Neural cell (in vitro differentiated cells): Measurements from ENCODE around the gene TRIM44. TPM values are rescaled to one million over a fixed set of nuclear protein-coding genes. Genes with fewer than 3 reads are reported as not detected.

Source experiments
- H2AFZ ChIP-seq: fragments of 200-600, 300-800 bp; sonication (generic), shearing (Covaris generic); 2 replicates; pipeline ENCODE4 v1.6.0; 2014; ENCODE audit warnings: low read depth, mild to moderate bottlenecking, antibody characterized with exemption, low read length, moderate library complexity
- H3F3A ChIP-seq: fragments of 200-600 bp; shearing (Covaris generic); 2 replicates; pipeline ENCODE4 v1.6.1; 2016; ENCODE audit warnings: mild to moderate bottlenecking, moderate library complexity, mixed read lengths, antibody characterized with exemption, low read length; ENCODE audit not compliant: insufficient read depth, poor library complexity, severe bottlenecking
- H3K27ac ChIP-seq: fragments of 200-600, 300-800 bp; sonication (generic), shearing (Covaris generic); 2 replicates; pipeline ENCODE4 v1.5.1; 2014; ENCODE audit warnings: mild to moderate bottlenecking, low read length, moderate library complexity
- H3K27me3 ChIP-seq: fragments of 300-800, 200-600 bp; sonication (generic), shearing (Covaris generic); 2 replicates; pipeline ENCODE4 v1.6.0; 2014; ENCODE audit warnings: mild to moderate bottlenecking, low read depth, low read length, moderate library complexity; ENCODE audit not compliant: insufficient read depth
- H3K36me3 ChIP-seq: fragments of 300-800, 200-600 bp; sonication (generic), shearing (Covaris generic); 2 replicates; pipeline ENCODE4 v1.5.1; 2014; ENCODE audit warnings: mild to moderate bottlenecking, antibody characterized with exemption, low read length, moderate library complexity; ENCODE audit not compliant: insufficient read depth
- H3K4me2 ChIP-seq: fragments of 300-800, 200-600 bp; sonication (generic), shearing (Covaris generic); 2 replicates; pipeline ENCODE4 v1.6.0; 2014; ENCODE audit warnings: mild to moderate bottlenecking, low read length
- H3K4me3 ChIP-seq: fragments of 300-800, 200-600 bp; sonication (generic), shearing (Covaris generic); 2 replicates; pipeline ENCODE4 v1.5.1; 2014; ENCODE audit warnings: mild to moderate bottlenecking, low read length, moderate library complexity
- H3K79me2 ChIP-seq: fragments of 200-600 bp; shearing (Covaris generic); replicated peaks from 2 replicates; pipeline ENCODE4 v1.6.0; 2014; ENCODE audit warnings: mild to moderate bottlenecking, low read length, moderate library complexity; ENCODE audit not compliant: insufficient read depth
- H3K9ac ChIP-seq: fragments of 300-800, 200-600 bp; sonication (generic), shearing (Covaris generic); 2 replicates; pipeline ENCODE4 v1.6.1; 2016; ENCODE audit warnings: mild to moderate bottlenecking, low read length, mixed read lengths
- H3K9me2 ChIP-seq: fragments of 200-600 bp; shearing (Covaris generic); 2 replicates; pipeline ENCODE4 v1.6.1; 2016; ENCODE audit warnings: mild to moderate bottlenecking, low read length, mixed read lengths; ENCODE audit not compliant: insufficient read depth
- H3K9me3 ChIP-seq: fragments of 200-600, 300-800 bp; sonication (generic), shearing (Covaris generic); 2 replicates; pipeline ENCODE4 v1.6.1; 2016; ENCODE audit warnings: mild to moderate bottlenecking, mixed run types, low read length, moderate library complexity, mixed read lengths
- H4K20me1 ChIP-seq: fragments of 200-600 bp; shearing (Covaris generic); 2 replicates; pipeline ENCODE4 v1.6.1; 2016; ENCODE audit warnings: mild to moderate bottlenecking, mixed run types; ENCODE audit not compliant: insufficient read depth
- EP300 ChIP-seq: fragments of 450-650 bp; conservative IDR thresholded peaks from 2 replicates; pipeline ENCODE4 v1.6.1; 2014; ENCODE audit warnings: antibody characterized with exemption, mild to moderate bottlenecking, moderate library complexity; ENCODE audit not compliant: poor library complexity, severe bottlenecking
- EZH2 ChIP-seq: fragments of 200-600, 300-800 bp; shearing (Covaris generic), sonication (generic); IDR thresholded peaks from 2 replicates; pipeline ENCODE4 v1.6.1; 2014; ENCODE audit warnings: antibody characterized with exemption, low read length, borderline replicate concordance, mild to moderate bottlenecking; ENCODE audit not compliant: insufficient read depth, poor library complexity, severe bottlenecking
- MXI1 ChIP-seq: fragments of 450-650 bp; conservative IDR thresholded peaks from 2 replicates; pipeline ENCODE4 v1.6.1; 2014; ENCODE audit warnings: antibody characterized with exemption, mild to moderate bottlenecking; ENCODE audit not compliant: poor library complexity, severe bottlenecking
- POLR2AphosphoS5 ChIP-seq: IDR thresholded peaks from 2 replicates; pipeline ENCODE4 v1.6.1; 2012
- RAD21 ChIP-seq: fragments of 450-650 bp; conservative IDR thresholded peaks from 2 replicates; pipeline ENCODE4 v1.6.1; 2014; ENCODE audit warnings: antibody characterized with exemption, mild to moderate bottlenecking, moderate library complexity
- SMC3 ChIP-seq: fragments of 450-650 bp; conservative IDR thresholded peaks from 2 replicates; pipeline ENCODE4 v1.6.1; 2014; ENCODE audit warnings: antibody characterized with exemption, mild to moderate bottlenecking, moderate library complexity; ENCODE audit not compliant: poor library complexity
- TAF1 ChIP-seq: IDR thresholded peaks from 2 replicates; pipeline ENCODE4 v1.6.1; 2012; ENCODE audit warnings: low read depth
- polyA plus RNA-seq: library from polyadenylated mRNA; depleted of rRNA; stranded (reverse); fragments of >200 nt; gene quantifications from 2 replicates; pipeline ENCODE4 v1.2.3, GENCODE V29; 2014
- TF ChIP-seq, protein P1 (sequence below): IDR thresholded peaks from 2 replicates; pipeline ENCODE4 v1.6.1; 2012; ENCODE audit warnings: borderline replicate concordance
- TF ChIP-seq, protein P2 (sequence below): fragments of 450-650 bp; IDR thresholded peaks from 2 replicates; pipeline ENCODE4 v1.5.1; 2014; ENCODE audit warnings: antibody characterized with exemption, mild to moderate bottlenecking, moderate library complexity; ENCODE audit not compliant: poor library complexity, severe bottlenecking

Gene TRIM44
- polyA plus RNA-seq, 1 donor from 2014 or later = 14.9 TPM

- Histone ChIP-seq H3K9ac (no peak overlapping the region), H3K9me2 (no peaks in the 10 kb centered on the region), H3K79me2 (no peaks in the 10 kb centered on the region), H3K9me3 (no peaks in the 10 kb centered on the region), H3K4me2 (no peak overlapping the region), H3K4me3 (no peak overlapping the region), H3K27ac (no peak overlapping the region), H2AFZ (no peak overlapping the region), H3K27me3 (no peaks in the 10 kb centered on the region), H3F3A (no peaks in the 10 kb centered on the region), H3K36me3 (no peaks in the 10 kb centered on the region), H4K20me1 (no peaks in the 10 kb centered on the region)
- TF ChIP-seq EP300 (no peak), MXI1 (no peak), EZH2 (no peak), RAD21 (no peak), SMC3 (no peak), TAF1 (no peak), POLR2AphosphoS5 (no peak)
- TF ChIP-seq, protein P1, sequence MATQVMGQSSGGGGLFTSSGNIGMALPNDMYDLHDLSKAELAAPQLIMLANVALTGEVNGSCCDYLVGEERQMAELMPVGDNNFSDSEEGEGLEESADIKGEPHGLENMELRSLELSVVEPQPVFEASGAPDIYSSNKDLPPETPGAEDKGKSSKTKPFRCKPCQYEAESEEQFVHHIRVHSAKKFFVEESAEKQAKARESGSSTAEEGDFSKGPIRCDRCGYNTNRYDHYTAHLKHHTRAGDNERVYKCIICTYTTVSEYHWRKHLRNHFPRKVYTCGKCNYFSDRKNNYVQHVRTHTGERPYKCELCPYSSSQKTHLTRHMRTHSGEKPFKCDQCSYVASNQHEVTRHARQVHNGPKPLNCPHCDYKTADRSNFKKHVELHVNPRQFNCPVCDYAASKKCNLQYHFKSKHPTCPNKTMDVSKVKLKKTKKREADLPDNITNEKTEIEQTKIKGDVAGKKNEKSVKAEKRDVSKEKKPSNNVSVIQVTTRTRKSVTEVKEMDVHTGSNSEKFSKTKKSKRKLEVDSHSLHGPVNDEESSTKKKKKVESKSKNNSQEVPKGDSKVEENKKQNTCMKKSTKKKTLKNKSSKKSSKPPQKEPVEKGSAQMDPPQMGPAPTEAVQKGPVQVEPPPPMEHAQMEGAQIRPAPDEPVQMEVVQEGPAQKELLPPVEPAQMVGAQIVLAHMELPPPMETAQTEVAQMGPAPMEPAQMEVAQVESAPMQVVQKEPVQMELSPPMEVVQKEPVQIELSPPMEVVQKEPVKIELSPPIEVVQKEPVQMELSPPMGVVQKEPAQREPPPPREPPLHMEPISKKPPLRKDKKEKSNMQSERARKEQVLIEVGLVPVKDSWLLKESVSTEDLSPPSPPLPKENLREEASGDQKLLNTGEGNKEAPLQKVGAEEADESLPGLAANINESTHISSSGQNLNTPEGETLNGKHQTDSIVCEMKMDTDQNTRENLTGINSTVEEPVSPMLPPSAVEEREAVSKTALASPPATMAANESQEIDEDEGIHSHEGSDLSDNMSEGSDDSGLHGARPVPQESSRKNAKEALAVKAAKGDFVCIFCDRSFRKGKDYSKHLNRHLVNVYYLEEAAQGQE = no peak
- TF ChIP-seq, protein P2, sequence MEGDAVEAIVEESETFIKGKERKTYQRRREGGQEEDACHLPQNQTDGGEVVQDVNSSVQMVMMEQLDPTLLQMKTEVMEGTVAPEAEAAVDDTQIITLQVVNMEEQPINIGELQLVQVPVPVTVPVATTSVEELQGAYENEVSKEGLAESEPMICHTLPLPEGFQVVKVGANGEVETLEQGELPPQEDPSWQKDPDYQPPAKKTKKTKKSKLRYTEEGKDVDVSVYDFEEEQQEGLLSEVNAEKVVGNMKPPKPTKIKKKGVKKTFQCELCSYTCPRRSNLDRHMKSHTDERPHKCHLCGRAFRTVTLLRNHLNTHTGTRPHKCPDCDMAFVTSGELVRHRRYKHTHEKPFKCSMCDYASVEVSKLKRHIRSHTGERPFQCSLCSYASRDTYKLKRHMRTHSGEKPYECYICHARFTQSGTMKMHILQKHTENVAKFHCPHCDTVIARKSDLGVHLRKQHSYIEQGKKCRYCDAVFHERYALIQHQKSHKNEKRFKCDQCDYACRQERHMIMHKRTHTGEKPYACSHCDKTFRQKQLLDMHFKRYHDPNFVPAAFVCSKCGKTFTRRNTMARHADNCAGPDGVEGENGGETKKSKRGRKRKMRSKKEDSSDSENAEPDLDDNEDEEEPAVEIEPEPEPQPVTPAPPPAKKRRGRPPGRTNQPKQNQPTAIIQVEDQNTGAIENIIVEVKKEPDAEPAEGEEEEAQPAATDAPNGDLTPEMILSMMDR = no peak
Measured at GRCh38 chr11:35650006-35650405, 12.6 kb upstream of the TRIM44 start.

- Histone ChIP-seq H3K27ac (no peak overlapping the region), H3K4me2 (no peak overlapping the region), H3K9ac (no peak overlapping the region), H4K20me1 (no peaks in the 10 kb centered on the region), H3K9me3 (no peaks in the 10 kb centered on the region), H3F3A (no peaks in the 10 kb centered on the region), H3K9me2 (no peaks in the 10 kb centered on the region), H3K27me3 (no peaks in the 10 kb centered on the region), H3K4me3 (no peak overlapping the region), H3K36me3 (no peaks in the 10 kb centered on the region), H2AFZ (no peak overlapping the region), H3K79me2 (no peaks in the 10 kb centered on the region)
- TF ChIP-seq EZH2 = no peak
Measured at GRCh38 chr11:35650467-35650866, 12.1 kb upstream of the TRIM44 start.

DNA sequence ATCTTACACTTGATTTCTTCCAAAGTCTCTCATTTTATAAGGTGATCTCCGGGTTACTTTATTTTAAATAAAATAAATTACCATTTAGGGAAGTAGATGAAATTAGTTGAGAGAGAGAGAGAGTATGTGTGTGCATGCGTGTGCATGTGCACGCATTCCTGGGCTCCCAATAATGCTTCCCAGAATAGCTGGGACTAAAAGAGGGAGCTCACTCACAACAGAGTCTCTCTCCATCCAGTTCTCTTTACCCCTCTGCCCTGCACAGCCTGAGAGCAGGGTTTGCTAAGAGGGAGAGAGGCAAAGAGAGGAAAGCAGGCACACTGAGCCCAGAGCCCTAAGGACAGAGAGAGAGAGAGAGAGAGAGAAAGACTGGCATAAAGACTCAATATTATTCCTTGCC, 11.3 kb upstream of the TRIM44 start:
- H2AFZ ChIP-seq = no peak overlapping the region
- H4K20me1 ChIP-seq = no peaks in the 10 kb centered on the region
- H3K9ac ChIP-seq = no peak overlapping the region
- H3K27me3 ChIP-seq = no peaks in the 10 kb centered on the region
- no peaks in the 10 kb centered on the region for H3K9me2 ChIP-seq
- H3K9me3 ChIP-seq = no peaks in the 10 kb centered on the region
- no peaks in the 10 kb centered on the region for H3K79me2 ChIP-seq
- H3K36me3 ChIP-seq = no peaks in the 10 kb centered on the region
- no peak overlapping the region for H3K4me3 ChIP-seq
- TF ChIP-seq TAF1 (no peak), EP300 (no peak), POLR2AphosphoS5 (no peak), MXI1 (no peak), SMC3 (no peak), RAD21 (no peak), EZH2 (no peak)
- TF ChIP-seq, protein P1 = no peak
- TF ChIP-seq, protein P2 = no peak
- H3K4me2 ChIP-seq = no peak overlapping the region
- no peak overlapping the region for H3K27ac ChIP-seq
- H3F3A ChIP-seq = no peaks in the 10 kb centered on the region
